GM23248 (cell line): ENCODE results near the gene CAMK2D.

Source experiments
- EZH2 ChIP-seq: fragments of 200-600 bp; sonication (generic); IDR thresholded peaks from 2 replicates; pipeline ENCODE4 v1.6.1; 2018; ENCODE audit warnings: antibody characterized with exemption, mild to moderate bottlenecking; ENCODE audit not compliant: insufficient read depth, poor library complexity, severe bottlenecking
- EZH2phosphoT487 ChIP-seq: fragments of 200-600 bp; sonication (generic); IDR thresholded peaks from 2 replicates; pipeline ENCODE4 v1.6.1; 2018; ENCODE audit warnings: antibody characterized with exemption, moderate library complexity, mild to moderate bottlenecking, low read depth; ENCODE audit not compliant: insufficient read depth

GRCh38 chr4:113628711-113629110, 132.8 kb downstream of the CAMK2D start:
- TF ChIP-seq EZH2, result no peak
- no peak for TF ChIP-seq EZH2phosphoT487
